CD4-positive, CD25-positive, alpha-beta regulatory T cell (primary cell): ENCODE data around the gene HIVEP3. TPM values are rescaled to one million over a fixed set of nuclear protein-coding genes. Genes with fewer than 3 reads are reported as not detected.

Source experiments
- ATAC-seq, 2 donors: fragments of 150-1000 bp; cut with Tn5 transposase; one replicate each; pipeline ENCODE4 v1.10.0; 2021; ENCODE audit warnings: low read depth in 2 of 2, moderate number of reproducible peaks in 2 of 2, moderate library complexity in 1 of 2
- DNase-seq, 3 donors: peaks; one replicate each; pipeline versions ENCODE4 v3.0.0 to v3.0.0-alpha.2; 2012 to 2022; ENCODE audit warnings: mixed read lengths in 1 of 3
- H3K27ac ChIP-seq: one replicate; pipeline ENCODE4 v1.7.0; 2013; ENCODE audit warnings: mild to moderate bottlenecking, low read length; ENCODE audit not compliant: insufficient read depth, poor library complexity, severe bottlenecking
- H3K27me3 ChIP-seq: one replicate; pipeline ENCODE4 v1.7.0; 2013; ENCODE audit warnings: low read length; ENCODE audit not compliant: control insufficient read depth, insufficient read depth
- H3K36me3 ChIP-seq: one replicate; pipeline ENCODE4 v1.7.0; 2013; ENCODE audit warnings: mild to moderate bottlenecking, low read length, moderate library complexity; ENCODE audit not compliant: control insufficient read depth, insufficient read depth
- H3K4me1 ChIP-seq: 2 replicates; pipeline ENCODE4 v1.7.0; 2013; ENCODE audit warnings: mild to moderate bottlenecking, low read length; ENCODE audit not compliant: insufficient read depth, control insufficient read depth, poor library complexity, severe bottlenecking
- H3K4me3 ChIP-seq: one replicate; pipeline ENCODE4 v1.7.0; 2013; ENCODE audit warnings: low read depth, mild to moderate bottlenecking, low read length, moderate library complexity
- H3K9me3 ChIP-seq, 2 experiments: 1 replicate in 1 of 2; 2 replicates in 1 of 2; pipeline ENCODE4 v1.7.0; 2013; ENCODE audit warnings: low read length in 2 of 2, mild to moderate bottlenecking in 1 of 2, moderate library complexity in 1 of 2; ENCODE audit not compliant: control insufficient read depth in 2 of 2
- H3K27ac Mint-ChIP-seq, 3 donors: one replicate each; pipeline ENCODE4 v1.8.0; 2020 to 2022; ENCODE audit warnings: mild to moderate bottlenecking in 3 of 3, mixed read lengths in 3 of 3, moderate library complexity in 2 of 3
- H3K27me3 Mint-ChIP-seq: one replicate; pipeline ENCODE4 v1.8.0; 2022; ENCODE audit warnings: mild to moderate bottlenecking, mixed read lengths
- H3K36me3 Mint-ChIP-seq: one replicate; pipeline ENCODE4 v1.8.0; 2020; ENCODE audit warnings: mixed read lengths
- H3K4me1 Mint-ChIP-seq, 4 donors: one replicate each; pipeline ENCODE4 v1.8.0; 2020 to 2022; ENCODE audit warnings: mixed read lengths in 4 of 4, mild to moderate bottlenecking in 1 of 4
- H3K4me3 Mint-ChIP-seq, 4 donors: one replicate each; pipeline ENCODE4 v1.8.0; 2020 to 2022; ENCODE audit warnings: mild to moderate bottlenecking in 4 of 4, mixed read lengths in 4 of 4, moderate library complexity in 3 of 4
- H3K9me3 Mint-ChIP-seq, 7 donors: one replicate each; pipeline ENCODE4 v1.8.0; 2020 to 2022; ENCODE audit warnings: mixed read lengths in 7 of 7, mild to moderate bottlenecking in 3 of 7, moderate library complexity in 2 of 7
- polyA plus RNA-seq, 4 donors: library from polyadenylated mRNA; unstranded; fragments of 300-500 nt; fragmentation: Illumina TruSeq; gene quantifications; one replicate each; pipeline ENCODE4 v1.2.3, GENCODE V29; 2021
- total RNA-seq: library from RNA; stranded (reverse); gene quantifications from one replicate; pipeline ENCODE4 v1.2.3, GENCODE V29; 2022

Gene HIVEP3
- total and polyA plus RNA-seq, 5 donors from 2014 or later: 3.9 to 17.2 (median 7.5) TPM

DNA sequence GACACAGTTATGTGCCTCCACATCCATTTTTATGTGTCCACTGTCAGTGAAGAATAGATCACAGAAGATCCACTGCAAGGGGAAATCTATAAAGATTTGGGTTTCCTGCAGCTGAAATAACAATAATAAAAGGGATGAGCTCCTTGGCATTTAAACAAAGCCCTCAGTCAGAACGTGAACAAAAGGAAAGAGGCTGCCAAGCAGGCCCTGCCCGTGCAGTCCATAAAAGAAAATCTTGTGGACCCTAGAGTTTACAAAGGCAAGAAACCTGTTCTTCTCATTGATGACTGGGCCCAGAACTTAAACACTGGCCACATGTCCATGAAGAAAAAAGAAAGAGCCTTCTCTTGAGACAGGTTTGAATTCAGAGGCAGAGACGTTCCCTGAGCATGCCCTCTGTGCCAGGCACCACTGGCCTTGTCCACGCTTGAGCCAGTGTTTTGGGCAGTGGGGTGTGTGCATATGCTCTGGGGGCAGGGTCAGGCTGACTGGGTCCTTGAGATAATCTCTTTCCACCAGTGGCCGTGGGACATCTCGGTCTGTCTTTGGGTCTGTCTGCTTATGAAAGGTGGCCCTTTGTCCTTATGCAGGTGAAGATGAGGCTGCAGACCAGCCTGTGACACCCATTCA is 142.7 kb downstream of the HIVEP3 start:
- Histone ChIP-seq H3K27ac (no peak overlapping the region), H3K4me1 (no peaks in the 10 kb centered on the region), H3K9me3 (no peaks in the 10 kb centered on the region), H3K4me3 (no peak overlapping the region), H3K27me3 (no peaks in the 10 kb centered on the region), H3K36me3 (no peaks in the 10 kb centered on the region)
- ATAC-seq (no peak), DNase-seq (no peak)
- Mint-ChIP-seq H3K27ac (no peak overlapping the region), H3K4me1 (peaks cover 0 to 3% (median 0%) of the 10 kb centered on the region in 4 donors), H3K9me3 (no peaks in the 10 kb centered on the region), H3K4me3 (no peak overlapping the region), H3K27me3 (no peaks in the 10 kb centered on the region), H3K36me3 (peaks cover 9% of the 10 kb centered on the region)

DNA sequence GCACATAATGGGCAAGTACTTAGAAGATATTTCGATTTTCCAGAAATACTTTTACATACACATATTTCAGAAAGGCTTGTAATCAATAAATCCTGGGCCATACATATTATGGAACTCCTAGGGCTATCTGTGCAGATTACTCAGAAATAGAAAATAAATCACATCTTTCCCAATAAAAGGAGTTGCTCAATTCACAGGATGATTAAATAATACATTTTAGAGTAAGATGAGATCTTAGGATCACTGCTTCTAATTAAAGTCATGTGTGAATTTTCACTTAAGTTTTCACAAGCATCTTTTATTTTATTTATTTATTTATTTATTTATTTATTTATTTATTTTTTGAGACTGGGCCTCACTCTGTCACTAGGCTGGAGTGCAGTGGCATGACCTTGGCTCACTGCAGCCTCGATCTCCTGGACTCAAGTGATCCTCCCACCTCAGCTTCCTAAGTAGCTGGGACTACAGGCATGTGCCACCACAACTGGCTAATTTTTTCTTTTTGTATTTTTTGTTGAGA is 144.2 kb downstream of the HIVEP3 start:
- H3K9me3 Mint-ChIP-seq: no peaks in the 10 kb centered on the region
- no peak overlapping the region for H3K27ac Mint-ChIP-seq
- no peaks in the 10 kb centered on the region for H3K27me3 ChIP-seq
- no peaks in the 10 kb centered on the region for H3K4me1 ChIP-seq
- peaks cover 0 to 3% (median 0%) of the 10 kb centered on the region in 4 donors for H3K4me1 Mint-ChIP-seq
- peaks cover 9% of the 10 kb centered on the region for H3K36me3 Mint-ChIP-seq
- ATAC-seq (no peak), DNase-seq (no peak)
- no peak overlapping the region for H3K4me3 ChIP-seq
- no peak overlapping the region for H3K27ac ChIP-seq
- no peaks in the 10 kb centered on the region for H3K27me3 Mint-ChIP-seq
- no peaks in the 10 kb centered on the region for H3K9me3 ChIP-seq
- H3K36me3 ChIP-seq: no peaks in the 10 kb centered on the region
- no peak overlapping the region for H3K4me3 Mint-ChIP-seq

DNA sequence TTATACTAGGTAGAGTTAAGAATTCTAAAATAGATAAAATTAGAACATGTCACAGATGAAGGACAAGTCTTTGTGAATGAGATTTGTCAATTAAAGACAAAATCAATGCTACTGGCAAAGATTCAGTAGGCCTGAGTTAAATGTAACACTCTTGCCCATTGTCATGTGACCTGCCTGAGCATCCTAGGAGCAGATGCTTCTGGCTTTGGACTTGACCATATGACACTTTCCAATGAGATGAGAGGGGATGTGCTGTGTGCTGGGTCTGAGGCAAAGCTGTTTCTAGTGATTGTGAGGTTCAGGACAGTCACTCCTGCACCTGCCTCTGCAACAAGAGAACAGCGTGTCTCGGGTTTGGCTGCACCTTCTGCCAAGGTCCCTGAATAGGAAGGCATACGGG is 144.9 kb downstream of the HIVEP3 start:
- H3K27ac ChIP-seq: no peak overlapping the region
- no peaks in the 10 kb centered on the region for H3K9me3 Mint-ChIP-seq
- no peaks in the 10 kb centered on the region for H3K4me1 ChIP-seq
- peak overlapping the region in 1 of 3 donors; percentile 71 for H3K27ac Mint-ChIP-seq
- no peaks in the 10 kb centered on the region for H3K36me3 ChIP-seq
- H3K27me3 Mint-ChIP-seq: no peaks in the 10 kb centered on the region
- no peaks in the 10 kb centered on the region for H3K27me3 ChIP-seq
- H3K4me3 ChIP-seq: no peak overlapping the region
- no peaks in the 10 kb centered on the region for H3K9me3 ChIP-seq
- no peak for DNase-seq
- H3K36me3 Mint-ChIP-seq: peaks cover 5% of the 10 kb centered on the region
- peaks cover 0 to 3% (median 0%) of the 10 kb centered on the region in 4 donors for H3K4me1 Mint-ChIP-seq
- no peak for ATAC-seq
- no peak overlapping the region for H3K4me3 Mint-ChIP-seq

DNA sequence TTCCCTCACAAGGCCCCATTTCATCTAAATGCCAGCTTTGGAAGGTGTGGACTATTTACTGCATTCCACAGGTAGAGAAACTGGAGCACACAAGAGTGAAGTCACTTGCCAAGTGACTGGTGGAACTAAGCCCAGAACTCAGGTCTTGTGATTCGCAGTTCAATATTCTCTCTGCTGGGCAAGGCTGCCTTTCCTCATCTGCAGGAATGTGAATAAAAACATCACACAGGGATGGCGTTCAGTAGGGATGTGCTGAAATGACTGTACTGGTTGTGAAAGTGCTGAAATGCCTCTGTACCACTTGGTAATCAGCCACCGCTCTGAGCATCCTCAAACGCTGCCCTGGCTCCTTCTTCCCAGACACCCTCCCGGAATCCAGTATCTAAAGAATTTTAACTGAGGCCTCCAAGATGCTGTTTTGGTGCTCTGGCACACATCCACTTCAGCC is 145.6 kb downstream of the HIVEP3 start:
- Histone ChIP-seq H3K27ac (no peak overlapping the region), H3K9me3 (no peaks in the 10 kb centered on the region), H3K4me1 (no peaks in the 10 kb centered on the region), H3K27me3 (no peaks in the 10 kb centered on the region), H3K4me3 (no peak overlapping the region), H3K36me3 (no peaks in the 10 kb centered on the region)
- Mint-ChIP-seq H3K27me3 (no peaks in the 10 kb centered on the region), H3K27ac (peak overlapping the region in 1 of 3 donors; percentile 71), H3K4me1 (peaks cover 0 to 3% (median 0%) of the 10 kb centered on the region in 4 donors), H3K36me3 (no peaks in the 10 kb centered on the region), H3K9me3 (no peaks in the 10 kb centered on the region), H3K4me3 (no peak overlapping the region)
- DNase-seq (no peak), ATAC-seq (no peak)

DNA sequence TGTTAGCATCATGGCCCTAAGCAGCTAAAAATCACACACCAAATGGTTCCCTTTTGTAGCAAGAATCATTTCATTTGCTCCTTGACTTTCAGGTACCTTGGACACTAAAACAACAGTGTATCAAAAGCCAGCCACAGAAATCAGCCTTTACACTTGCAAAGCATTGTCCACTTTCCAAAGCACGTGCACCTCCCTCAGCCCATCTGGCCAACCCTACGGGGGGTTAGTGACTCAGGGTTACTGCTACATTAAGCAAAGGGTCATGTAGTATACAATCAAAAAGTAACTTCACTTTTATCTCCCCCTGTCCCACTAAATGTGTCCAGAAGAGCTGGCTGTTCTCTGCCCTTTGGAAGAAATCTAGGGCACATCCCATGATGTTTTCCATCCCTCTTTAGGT is 149.7 kb downstream of the HIVEP3 start:
- H3K27ac ChIP-seq: no peak overlapping the region
- ATAC-seq: no peak

DNA sequence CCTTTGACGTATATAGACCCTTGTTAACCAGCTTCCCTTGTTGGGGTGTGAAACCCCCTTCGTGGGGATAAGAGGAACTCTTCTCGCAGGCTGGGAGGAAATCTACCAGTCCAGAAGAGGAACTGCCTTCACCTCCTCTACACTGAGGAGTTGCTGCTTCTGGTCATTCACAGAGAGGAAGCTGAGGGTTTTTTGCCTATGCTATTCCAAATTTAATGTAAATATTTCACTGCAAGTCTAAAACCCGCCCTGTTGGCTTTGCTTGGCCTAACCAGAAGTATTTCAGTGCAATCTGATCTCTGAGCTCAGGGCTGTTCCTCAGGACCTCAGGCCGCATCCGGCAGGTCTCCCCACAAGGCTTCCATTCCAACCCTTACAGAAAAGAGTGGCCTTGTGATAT is 150.1 kb downstream of the HIVEP3 start:
- ATAC-seq (no peak), DNase-seq (no peak)
- H3K27me3 Mint-ChIP-seq: no peaks in the 10 kb centered on the region
- H3K36me3 ChIP-seq: no peaks in the 10 kb centered on the region
- no peaks in the 10 kb centered on the region for H3K4me1 ChIP-seq
- peaks cover 0 to 13% (median 5%) of the 10 kb centered on the region in 4 donors for H3K4me1 Mint-ChIP-seq
- no peaks in the 10 kb centered on the region for H3K9me3 ChIP-seq
- H3K9me3 Mint-ChIP-seq: no peaks in the 10 kb centered on the region
- H3K36me3 Mint-ChIP-seq: no peaks in the 10 kb centered on the region
- no peaks in the 10 kb centered on the region for H3K27me3 ChIP-seq
- H3K4me3 ChIP-seq: no peak overlapping the region
- H3K4me3 Mint-ChIP-seq: no peak overlapping the region
- no peak overlapping the region for H3K27ac ChIP-seq
- H3K27ac Mint-ChIP-seq: no peak overlapping the region

More for the DNA sequence above, 149.7 kb downstream of the HIVEP3 start:
- Mint-ChIP-seq H3K27ac (peak overlapping the region in 1 of 3 donors; percentile 29), H3K27me3 (no peaks in the 10 kb centered on the region), H3K9me3 (no peaks in the 10 kb centered on the region), H3K36me3 (no peaks in the 10 kb centered on the region), H3K4me1 (peaks cover 0 to 11% (median 3%) of the 10 kb centered on the region in 4 donors), H3K4me3 (no peak overlapping the region)
- Histone ChIP-seq H3K27me3 (no peaks in the 10 kb centered on the region), H3K36me3 (no peaks in the 10 kb centered on the region), H3K4me3 (no peak overlapping the region), H3K9me3 (no peaks in the 10 kb centered on the region), H3K4me1 (no peaks in the 10 kb centered on the region)
- DNase-seq: no peak

DNA sequence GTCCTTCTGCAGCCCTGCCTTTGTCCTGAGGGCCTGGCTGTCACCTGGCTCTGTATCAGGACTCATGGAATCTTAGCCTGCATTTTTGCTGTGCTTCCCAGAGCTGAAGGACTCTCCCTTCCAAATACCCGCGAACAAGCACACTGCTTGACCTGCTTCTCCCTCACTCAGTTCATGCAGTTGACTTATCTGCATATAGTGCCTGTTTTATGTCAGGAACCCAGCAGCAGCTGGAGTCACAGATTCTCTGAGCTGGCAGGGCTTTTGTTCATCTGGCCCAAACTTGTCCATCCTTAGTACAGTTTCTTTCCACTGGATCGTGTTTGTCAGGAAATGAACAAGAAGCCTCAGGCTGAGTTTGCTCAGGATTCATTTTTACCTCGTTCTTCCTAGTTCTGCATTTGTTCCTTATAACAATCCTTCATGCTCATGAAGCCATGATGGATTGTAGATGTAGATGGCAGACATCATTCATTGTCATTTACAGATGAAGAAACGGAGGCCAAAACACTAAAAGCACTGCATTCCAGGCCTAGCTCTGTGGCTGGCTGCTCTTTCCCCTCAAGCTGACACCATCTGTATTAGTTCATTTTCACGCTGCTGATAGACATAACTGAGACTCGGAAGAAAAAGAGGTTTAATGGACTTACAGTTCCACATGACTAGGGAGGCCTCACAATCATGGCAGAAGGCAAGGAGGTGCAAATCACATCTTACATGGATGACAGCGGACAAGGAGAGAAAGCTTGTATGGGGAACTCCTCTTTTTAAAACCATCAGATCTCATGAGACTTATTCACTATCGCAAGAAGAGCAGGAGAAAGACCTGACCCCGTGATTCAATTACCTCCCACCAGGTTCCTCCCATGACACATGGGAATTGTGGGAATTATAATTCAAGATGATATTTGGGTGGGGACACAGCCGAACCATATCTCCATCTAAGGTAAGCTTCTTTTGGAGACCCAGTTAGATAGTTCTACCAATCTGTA is 150.9 kb downstream of the HIVEP3 start:
- peaks cover 0 to 13% (median 6%) of the 10 kb centered on the region in 4 donors for H3K4me1 Mint-ChIP-seq
- H3K27me3 Mint-ChIP-seq: no peaks in the 10 kb centered on the region
- H3K4me1 ChIP-seq: no peaks in the 10 kb centered on the region
- no peak overlapping the region for H3K4me3 ChIP-seq
- no peak overlapping the region for H3K27ac Mint-ChIP-seq
- no peak overlapping the region for H3K4me3 Mint-ChIP-seq
- DNase-seq (no peak), ATAC-seq (no peak)
- no peak overlapping the region for H3K27ac ChIP-seq
- no peaks in the 10 kb centered on the region for H3K27me3 ChIP-seq
- H3K36me3 ChIP-seq: no peaks in the 10 kb centered on the region
- no peaks in the 10 kb centered on the region for H3K9me3 Mint-ChIP-seq
- no peaks in the 10 kb centered on the region for H3K36me3 Mint-ChIP-seq
- no peaks in the 10 kb centered on the region for H3K9me3 ChIP-seq
